GM21737 (cell line): ENCODE measurements around the gene CALHM1.

Source experiments
- ATAC-seq: cut with Tn5 transposase; IDR thresholded peaks from one replicate; pipeline ENCODE4 v1.9.1; 2021; ENCODE audit warnings: mild to moderate bottlenecking, moderate library complexity; ENCODE audit not compliant: unreplicated experiment

Gene CALHM1

GRCh38 chr10:103456074-103456660 lies 2.5 kb downstream of the CALHM1 start:
- ATAC-seq, result no peak

- ATAC-seq, result no peak
These were observed 3.5 kb downstream of the CALHM1 start for GRCh38 chr10:103455235-103455634.

- ATAC-seq, result no peak
These were observed 4.7 kb downstream of the CALHM1 start for GRCh38 chr10:103454026-103454425.

DNA sequence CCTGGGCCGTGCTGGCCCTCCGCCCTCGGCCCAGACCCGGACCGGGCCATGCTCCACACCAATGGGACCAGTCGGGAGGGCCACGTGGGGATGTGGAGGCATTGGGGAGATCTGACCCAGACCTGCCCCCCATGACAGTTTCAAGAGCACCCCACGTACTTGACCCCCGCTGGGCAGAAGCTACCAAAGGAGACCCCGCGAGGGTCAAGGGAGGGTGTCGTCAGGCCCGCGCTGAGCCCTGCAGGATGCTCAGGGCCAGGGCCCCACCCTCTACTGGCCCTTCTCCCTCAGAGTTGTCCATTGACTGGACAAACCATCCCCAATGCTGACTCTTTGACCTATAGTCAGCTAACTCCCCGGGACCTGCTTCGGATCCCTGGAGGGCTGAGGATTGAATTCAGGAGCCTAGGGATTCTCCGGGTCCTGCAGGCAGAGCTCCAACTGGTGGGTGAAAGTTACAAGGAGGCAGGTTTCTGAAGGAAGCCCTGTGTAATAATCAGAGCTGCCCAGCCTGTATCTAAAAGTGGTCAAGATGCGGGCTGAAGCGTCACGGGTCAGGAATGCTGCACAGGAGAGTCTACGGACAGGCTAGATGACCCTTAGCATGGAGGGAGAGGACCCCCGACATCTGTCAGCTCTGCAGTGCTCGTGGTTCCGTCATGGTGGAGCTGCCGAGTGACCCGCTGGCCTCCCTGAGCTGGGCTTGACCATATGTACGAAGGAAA lies 6.0 kb downstream of the CALHM1 start:
- ATAC-seq, result no peak

- ATAC-seq, result peak; percentile 50
These were observed 6.7 kb downstream of the CALHM1 start, which contains the start of gene CALHM2 for GRCh38 chr10:103451831-103452505. Gene CALHM2 (minus strand): TSS chr10:103452370. CDS start chr10:103449941, 2,429 bp downstream.

- no peak for ATAC-seq
These were observed 7.4 kb downstream of the CALHM1 start for GRCh38 chr10:103451091-103451813.

- ATAC-seq, result no peak
These were observed 8.5 kb downstream of the CALHM1 start for GRCh38 chr10:103450201-103450695.

DNA sequence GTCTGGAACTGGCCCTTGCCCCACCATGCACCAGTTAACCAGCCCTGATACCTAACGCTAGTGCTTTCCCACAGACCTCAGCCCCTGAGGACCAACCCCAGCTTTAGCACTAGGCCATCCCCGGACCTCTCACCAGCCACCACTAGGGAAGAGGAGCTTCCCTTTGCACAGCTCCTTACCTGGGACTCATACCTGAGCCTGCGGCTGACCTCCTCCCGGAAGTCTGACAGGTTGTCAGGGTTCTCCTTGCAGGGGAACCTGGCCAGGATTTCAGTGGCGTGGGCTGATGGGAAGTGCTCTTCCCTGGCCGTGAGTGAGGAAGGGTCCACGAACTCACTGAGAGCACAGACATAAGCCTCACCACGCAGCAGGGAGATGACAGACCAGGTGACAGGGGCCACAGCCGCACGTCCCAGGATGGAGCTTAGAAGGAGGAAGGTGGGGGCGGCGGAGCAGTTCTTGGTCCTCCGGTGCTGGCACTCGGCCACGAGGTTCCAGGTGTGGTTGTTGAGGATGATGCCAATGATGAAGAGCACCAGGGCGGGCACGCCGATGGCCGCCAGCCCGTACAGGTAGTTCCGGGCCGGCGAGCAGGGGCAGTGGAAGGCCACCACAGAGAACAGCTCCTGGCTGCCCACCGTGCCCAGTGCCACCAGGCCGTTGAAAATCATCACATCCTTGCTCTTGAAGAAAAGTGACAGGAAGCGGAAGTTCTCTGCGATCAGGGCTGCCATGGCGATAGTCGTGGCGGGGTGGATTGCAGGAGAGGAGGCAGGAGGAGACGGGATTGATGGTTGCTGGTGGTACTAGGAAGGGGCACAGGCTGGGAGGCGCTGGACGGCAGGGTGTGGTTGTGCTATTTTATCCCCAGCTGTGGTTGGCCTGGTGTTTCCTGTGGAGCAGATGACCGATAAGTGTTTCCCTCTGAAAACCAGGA lies 9.2 kb downstream of the CALHM1 start:
- no peak for ATAC-seq

GRCh38 chr10:103448746-103449145 lies 10.0 kb downstream of the CALHM1 start:
- ATAC-seq, result no peak

DNA sequence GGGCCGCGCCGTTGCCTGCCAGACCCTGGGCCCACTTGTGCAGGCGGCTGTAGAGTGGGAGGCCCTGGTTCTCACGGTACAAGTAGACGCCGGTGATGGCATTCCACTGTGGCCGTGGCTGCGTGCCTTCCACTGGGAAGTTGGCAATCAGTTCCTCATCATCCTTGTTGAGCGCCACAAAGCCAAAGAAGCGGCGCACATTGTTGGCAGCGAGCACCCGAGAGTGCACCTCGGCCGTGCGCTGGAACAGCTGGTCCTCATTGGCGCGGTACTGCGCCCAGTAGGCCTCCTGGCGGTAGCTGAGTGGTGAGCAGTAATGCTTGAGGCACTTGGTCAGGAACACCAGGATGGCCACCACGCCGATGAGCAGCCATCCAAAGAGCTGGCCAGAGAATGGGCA lies 11.5 kb downstream of the CALHM1 start:
- no peak for ATAC-seq

- no peak for ATAC-seq
These were observed 12.7 kb downstream of the CALHM1 start for GRCh38 chr10:103445767-103446567.

DNA sequence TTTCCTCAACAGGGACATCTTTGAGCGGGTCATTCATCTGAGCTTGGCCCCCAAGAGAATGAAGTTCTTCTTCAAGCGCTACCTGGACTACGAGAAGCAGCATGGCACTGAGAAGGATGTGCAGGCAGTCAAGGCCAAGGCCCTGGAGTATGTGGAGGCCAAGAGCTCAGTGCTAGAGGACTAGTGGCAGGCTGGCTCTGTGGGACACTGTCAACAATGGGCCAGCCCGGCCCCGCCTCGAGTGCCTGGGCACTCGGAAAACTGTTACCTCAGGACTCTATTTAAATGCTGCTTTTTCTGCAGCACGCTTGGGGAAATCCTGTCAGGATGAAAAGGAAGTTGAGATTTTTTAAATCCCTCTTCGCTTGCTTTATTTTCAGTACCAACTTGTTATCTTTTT lies 13.3 kb downstream of the CALHM1 start:
- no peak for ATAC-seq

DNA sequence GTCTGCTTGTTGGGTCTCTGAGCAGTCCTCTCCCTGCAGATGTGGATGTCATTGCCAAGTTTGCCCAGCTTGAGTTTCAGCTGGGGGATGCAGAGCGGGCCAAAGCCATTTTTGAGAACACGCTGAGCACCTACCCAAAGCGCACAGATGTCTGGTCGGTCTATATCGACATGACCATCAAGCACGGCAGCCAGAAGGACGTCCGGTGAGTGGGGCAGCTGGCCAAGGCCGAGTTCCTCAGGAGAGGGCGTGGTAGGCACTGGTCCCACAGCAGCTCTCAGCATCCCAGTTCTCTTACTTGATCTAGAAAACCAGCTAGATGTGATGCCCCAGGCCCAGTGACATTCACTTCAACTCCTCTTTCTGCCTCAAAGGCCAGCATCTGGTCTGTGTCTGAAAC lies 14.2 kb downstream of the CALHM1 start:
- ATAC-seq, result no peak

- no peak for ATAC-seq
These were observed 15.1 kb downstream of the CALHM1 start for GRCh38 chr10:103443475-103444185.

- no peak for ATAC-seq
These were observed 16.7 kb downstream of the CALHM1 start for GRCh38 chr10:103442031-103442461.

DNA sequence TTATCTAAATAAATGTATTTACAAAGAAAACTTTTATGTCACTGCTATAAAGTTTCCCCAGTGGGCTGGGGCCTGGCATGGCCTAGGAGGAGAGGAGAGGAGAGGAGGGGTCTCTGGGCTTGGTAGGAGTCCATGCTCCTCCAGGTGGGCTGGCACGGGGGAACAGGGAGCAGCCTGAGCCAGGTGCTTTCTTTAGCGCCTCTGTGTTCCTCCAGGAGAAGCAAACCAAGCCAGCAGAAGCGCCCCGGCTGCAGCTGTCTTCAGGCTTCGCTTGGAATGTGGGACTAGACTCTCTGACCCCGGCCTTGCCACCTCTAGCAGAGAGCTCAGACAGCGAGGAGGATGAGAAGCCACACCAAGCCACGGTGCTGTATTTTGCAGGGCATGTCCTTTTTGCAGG lies 17.1 kb downstream of the CALHM1 start:
- ATAC-seq, result no peak

DNA sequence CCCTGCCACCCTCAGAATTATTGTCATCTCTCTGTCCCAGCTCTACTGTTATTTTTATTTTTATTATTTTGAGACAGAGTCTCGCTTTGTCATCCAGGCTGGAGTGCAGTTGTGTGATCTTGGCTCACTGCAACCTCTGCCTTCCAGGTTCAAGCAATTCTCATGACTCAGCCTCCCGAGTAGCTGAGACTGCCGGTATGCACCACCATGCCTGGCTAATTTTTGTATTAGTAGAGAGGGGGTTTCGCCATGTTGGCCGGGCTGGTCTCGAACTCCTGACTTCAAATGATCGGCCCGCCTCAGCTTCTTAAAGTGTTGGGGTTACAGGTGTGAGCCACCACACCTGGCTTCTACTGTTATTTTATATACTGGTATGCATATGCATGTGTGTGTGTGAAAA lies 17.5 kb downstream of the CALHM1 start:
- ATAC-seq, result no peak

GRCh38 chr10:103440416-103440815 lies 18.3 kb downstream of the CALHM1 start:
- ATAC-seq, result no peak

- ATAC-seq, result no peak
These were observed 18.9 kb downstream of the CALHM1 start for GRCh38 chr10:103439776-103440175.
